ENCODE measurements around the gene EPHA1. TPM values are rescaled to one million over a fixed set of nuclear protein-coding genes. Genes with fewer than 3 reads are reported as not detected.
A peak's percentile ranks its signal among the peaks of the same experiment; 100 is the strongest.

Gene EPHA1
- total and polyA plus RNA-seq, 2 of the 4 experiments (the other 2 are of a cell fraction) = 0.10 TPM; not detected in 1

GRCh38 chr7:143385891-143386781 lies 22.5 kb downstream of the EPHA1 start:
- no peak overlapping the region for H4K8ac ChIP-seq (ENCODE audit: low read depth in 2 of 2, low read length in 2 of 2)
- no peak overlapping the region for H2BK120ac ChIP-seq (ENCODE audit: low read depth, low read length)
- no peak overlapping the region; the same call in 1 of the 2 replicates for H2AK5ac ChIP-seq (ENCODE audit: low read depth, low read length)
- H3K23ac ChIP-seq (ENCODE audit: low read depth, low read length) = peak overlapping the region; percentile 63; the same call in 1 of the 2 replicates
- CTCF ChIA-PET = no interaction called here
- no peaks in the 10 kb centered on the region for H3K9me3 ChIP-seq (ENCODE audit: control insufficient read depth, insufficient read depth, low read length)
- H3K14ac ChIP-seq (replicated peaks; ENCODE audit: low read depth, low read length) = peak overlapping the region; percentile 53; the same call in 1 of the 2 replicates
- ATAC-seq (ENCODE audit: low read depth) (no peak), DNase-seq (no peak)
- POLR2A ChIA-PET (ENCODE audit: unreplicated experiment) = no interaction called here
- peaks cover 37% of the 10 kb centered on the region for H3K9me1 ChIP-seq (ENCODE audit: insufficient read depth, low read length)
- TF ChIP-seq POLR2A (IDR thresholded peaks at IDR 0.05; ENCODE audit: low read depth, low read length) (no peak), MAZ (IDR thresholded peaks at IDR 0.05; ENCODE audit: borderline replicate concordance, low read depth, low read length) (peak; percentile 11; the same call in 1 of the 2 replicates), MAFK (IDR thresholded peaks at IDR 0.05; ENCODE audit: low read depth, low read length) (no peak), BHLHE40 (IDR thresholded peaks at IDR 0.05; ENCODE audit: low read depth, low read length) (no peak), MXI1 (IDR thresholded peaks at IDR 0.05; ENCODE audit: borderline replicate concordance, low read depth, low read length) (no peak), CEBPB (IDR thresholded peaks at IDR 0.05; ENCODE audit: low read depth, low read length) (no peak), USF2 (IDR thresholded peaks at IDR 0.05; ENCODE audit: low read depth, low read length) (no peak), RCOR1 (IDR thresholded peaks at IDR 0.05; ENCODE audit: insufficient replicate concordance, low read length) (no peak)
- peak overlapping the region; percentile 12; the same call in 1 of the 2 replicates for H3K9ac ChIP-seq (ENCODE audit: low read depth, low read length)
- H3K4me3 ChIP-seq (ENCODE audit: insufficient read depth, low read depth, low read length) = no peak overlapping the region
- BruUV-seq (replicated peaks) = no TSS peak
- peaks cover 85% of the 10 kb centered on the region for H3K36me3 ChIP-seq (ENCODE audit: control insufficient read depth, insufficient read depth, low read length)
- H2AFZ ChIP-seq (replicated peaks; ENCODE audit: low read length, poor library complexity) = peak overlapping the region; percentile 37
- H2BK15ac ChIP-seq (ENCODE audit: low read depth, low read length) = no peak overlapping the region
- H3K56ac ChIP-seq (ENCODE audit: extremely low read depth, insufficient read depth, low read length) = no peak overlapping the region
- no peak overlapping the region for H3K4ac ChIP-seq (ENCODE audit: low read depth, low read length)
- H3K27me3 ChIP-seq (ENCODE audit: control insufficient read depth, insufficient read depth, low read length) = no peaks in the 10 kb centered on the region
- H2BK20ac ChIP-seq (ENCODE audit: low read depth, low read length) = no peak overlapping the region
- peaks cover 94% of the 10 kb centered on the region for H4K20me1 ChIP-seq (ENCODE audit: insufficient read depth, low read length)
- no peak overlapping the region for H4K91ac ChIP-seq (ENCODE audit: insufficient read depth, low read depth, low read length)
- peaks cover 24 to 72% of the 10 kb centered on the region in 2 experiments; a peak in 3 of 4 replicates for H3K79me1 ChIP-seq (ENCODE audit: low read depth in 1 of 2, low read length in 2 of 2)
- dilution Hi-C loops (cut with HindIII; ENCODE audit: low sequenced_read_pairs, unreplicated experiment) = no loop called here
- in situ Hi-C loops (cut with MboI; ENCODE audit: low sequenced_read_pairs) = no loop called here
- H2AK9ac ChIP-seq (replicated peaks; ENCODE audit: low read depth, low read length, poor library complexity) = peak overlapping the region; percentile 76
- H3K18ac ChIP-seq (ENCODE audit: low read depth, low read length) = no peak overlapping the region
- peak overlapping the region; percentile 53 for H3K4me2 ChIP-seq (ENCODE audit: low read depth, low read length)
- H3K4me1 ChIP-seq (ENCODE audit: control insufficient read depth, insufficient read depth, low read length) = peaks cover 50% of the 10 kb centered on the region
- H2BK5ac ChIP-seq (ENCODE audit: low read depth, low read length, poor library complexity, severe bottlenecking) = peak overlapping the region; percentile 64
- H4K5ac ChIP-seq (ENCODE audit: low read depth, low read length) = no peak overlapping the region
- intact Hi-C loops (cut with micrococcal nuclease) = no loop called here
- H3K27ac ChIP-seq (ENCODE audit: insufficient read depth, low read length) = no peak overlapping the region
- WGBS, 2 experiments (ENCODE audit: extremely low coverage in 2 of 2, insufficient read length in 1 of 2) = 91% methylated on average over 5 of the region's 19 CpGs; no CpG with 5 or more reads in 1 of the 2 experiments

All from IMR-90 (cell line).